Cardiac septum (tissue), 1 donor: ENCODE results near the gene INTS1. TPM values are rescaled to one million over a fixed set of nuclear protein-coding genes. Genes with fewer than 3 reads are reported as not detected.

Experiments
- DNase-seq: peaks from one replicate; pipeline ENCODE4 v3.0.0-alpha.2; 2020; ENCODE audit warnings: low spot score
- intact Hi-C: fragments of 100-400 bp; cut with DNase I; formaldehyde crosslinking; loops from one replicate; pipeline ENCODE4 v1.14.0; 2022
- total RNA-seq: library from RNA; stranded (reverse); fragmentation: NEBNext Ultra II Directional; extraction: Animal tissue kit (Norgen Biotek cat#: 25700); gene quantifications from one replicate; pipeline ENCODE4 v1.2.1, GENCODE V29; 2021
- donor health status: DM: no; HTN: no; CAD: no.

The INTS1 gene
- total RNA-seq, 1 donor from 2014 or later: 54.7 TPM

- DNase-seq: no peak
- intact Hi-C loops: no loop called here
Observed at GRCh38 chr7:1495564-1496242, 8.5 kb downstream of the INTS1 start.

- no peak for DNase-seq
- intact Hi-C loops: no loop called here
Observed at GRCh38 chr7:1494866-1495563, 9.2 kb downstream of the INTS1 start.

GRCh38 chr7:1494447-1494846 is 9.7 kb downstream of the INTS1 start:
- intact Hi-C loops: no loop called here
- DNase-seq: no peak

GRCh38 chr7:1493571-1493970 is 10.6 kb downstream of the INTS1 start:
- DNase-seq: no peak
- intact Hi-C loops: no loop called here

GRCh38 chr7:1493129-1493528 is 11.1 kb downstream of the INTS1 start:
- intact Hi-C loops: no loop called here

GRCh38 chr7:1492640-1493039 is 11.5 kb downstream of the INTS1 start:
- intact Hi-C loops: no loop called here
- DNase-seq: no peak

More at GRCh38 chr7:1493129-1493528, 11.1 kb downstream of the INTS1 start:
- DNase-seq: no peak

- DNase-seq: no peak
- intact Hi-C loops: no loop called here
Observed at GRCh38 chr7:1492221-1492620, 12.0 kb downstream of the INTS1 start.

GRCh38 chr7:1490837-1491236 is 13.4 kb downstream of the INTS1 start:
- intact Hi-C loops: no loop called here
- DNase-seq: no peak

GRCh38 chr7:1489336-1489735 is 14.9 kb downstream of the INTS1 start:
- intact Hi-C loops: no loop called here

GRCh38 chr7:1488016-1488415 is 16.2 kb downstream of the INTS1 start:
- DNase-seq: no peak

More at GRCh38 chr7:1489336-1489735, 14.9 kb downstream of the INTS1 start:
- DNase-seq: no peak

GRCh38 chr7:1487466-1487865 is 16.7 kb downstream of the INTS1 start:
- no peak for DNase-seq
- intact Hi-C loops: no loop called here

More at GRCh38 chr7:1488016-1488415, 16.2 kb downstream of the INTS1 start:
- intact Hi-C loops: no loop called here

GRCh38 chr7:1486571-1486970 is 17.6 kb downstream of the INTS1 start:
- DNase-seq: no peak

GRCh38 chr7:1485156-1485555 is 19.0 kb downstream of the INTS1 start:
- intact Hi-C loops: no loop called here

More at GRCh38 chr7:1486571-1486970, 17.6 kb downstream of the INTS1 start:
- intact Hi-C loops: no loop called here

GRCh38 chr7:1484569-1484968 is 19.6 kb downstream of the INTS1 start:
- DNase-seq: no peak
- intact Hi-C loops: no loop called here

More at GRCh38 chr7:1485156-1485555, 19.0 kb downstream of the INTS1 start:
- no peak for DNase-seq

GRCh38 chr7:1483536-1484505 is 20.4 kb downstream of the INTS1 start:
- intact Hi-C loops: no loop called here
- DNase-seq: no peak

- no peak for DNase-seq
- intact Hi-C loops: no loop called here
Observed at GRCh38 chr7:1483079-1483478, 21.1 kb downstream of the INTS1 start.

GRCh38 chr7:1481300-1481699 is 22.9 kb downstream of the INTS1 start:
- intact Hi-C loops: no loop called here
- DNase-seq: no peak

- intact Hi-C loops: no loop called here
Observed at GRCh38 chr7:1480670-1481069, 23.5 kb downstream of the INTS1 start.

GRCh38 chr7:1479287-1479686 is 24.9 kb downstream of the INTS1 start:
- intact Hi-C loops: loop anchor here (10.0 kb wide), 1 partner anchor 284 kb away; no protein-coding TSS in a partner anchor
- no peak for DNase-seq

More at GRCh38 chr7:1480670-1481069, 23.5 kb downstream of the INTS1 start:
- no peak for DNase-seq

- DNase-seq: no peak
- intact Hi-C loops: loop anchor here (10.0 kb wide), 1 partner anchor 284 kb away; no protein-coding TSS in a partner anchor
Observed at GRCh38 chr7:1478480-1478879, 25.7 kb downstream of the INTS1 start.
